Fibroblast of villous mesenchyme (primary cell): Measurements from ENCODE around the gene ZNF552. TPM values are rescaled to one million over a fixed set of nuclear protein-coding genes. Genes with fewer than 3 reads are reported as not detected.

ENCODE experiments used
- DNase-seq: peaks from one replicate; pipeline ENCODE4 v3.0.0-alpha.2; 2010; ENCODE audit warnings: low read depth
- H3K4me3 ChIP-seq: 2 replicates; pipeline ENCODE4 v1.5.1; 2011; ENCODE audit warnings: low read depth, mild to moderate bottlenecking, low read length
- total RNA-seq: library from RNA; depleted of rRNA; stranded (reverse); fragments of >200 nt; gene quantifications from 2 replicates; pipeline ENCODE4 v1.2.3, GENCODE V29; 2012
- TF ChIP-seq, protein P1 (sequence below): IDR thresholded peaks from 2 replicates; pipeline ENCODE4 v1.5.1; 2012; ENCODE audit warnings: low read depth, mild to moderate bottlenecking, low read length; ENCODE audit not compliant: insufficient read depth

Gene ZNF552
- total RNA-seq, 1 donor: 12.1 TPM

DNA sequence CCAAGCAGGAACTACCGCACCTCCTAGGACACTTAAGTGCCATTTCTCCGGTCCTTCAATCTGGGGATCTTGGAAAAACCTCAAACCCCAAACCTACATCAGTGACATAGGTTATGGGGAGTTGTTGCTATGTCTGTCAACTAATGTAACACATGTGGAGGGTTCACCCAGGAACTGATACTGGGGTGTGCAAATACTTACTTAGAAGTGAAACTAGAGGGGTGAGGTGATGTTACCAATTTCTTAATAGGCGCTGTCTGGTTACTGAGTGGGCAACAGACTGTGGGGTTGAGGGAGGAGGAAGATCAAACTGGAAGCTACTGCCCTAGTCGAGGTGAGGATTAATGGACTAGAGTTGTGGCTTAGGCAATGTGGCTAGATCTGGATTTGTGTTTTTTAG is 43.3 kb downstream of the ZNF552 start:
- DNase-seq: no peak
- TF ChIP-seq, protein P1, sequence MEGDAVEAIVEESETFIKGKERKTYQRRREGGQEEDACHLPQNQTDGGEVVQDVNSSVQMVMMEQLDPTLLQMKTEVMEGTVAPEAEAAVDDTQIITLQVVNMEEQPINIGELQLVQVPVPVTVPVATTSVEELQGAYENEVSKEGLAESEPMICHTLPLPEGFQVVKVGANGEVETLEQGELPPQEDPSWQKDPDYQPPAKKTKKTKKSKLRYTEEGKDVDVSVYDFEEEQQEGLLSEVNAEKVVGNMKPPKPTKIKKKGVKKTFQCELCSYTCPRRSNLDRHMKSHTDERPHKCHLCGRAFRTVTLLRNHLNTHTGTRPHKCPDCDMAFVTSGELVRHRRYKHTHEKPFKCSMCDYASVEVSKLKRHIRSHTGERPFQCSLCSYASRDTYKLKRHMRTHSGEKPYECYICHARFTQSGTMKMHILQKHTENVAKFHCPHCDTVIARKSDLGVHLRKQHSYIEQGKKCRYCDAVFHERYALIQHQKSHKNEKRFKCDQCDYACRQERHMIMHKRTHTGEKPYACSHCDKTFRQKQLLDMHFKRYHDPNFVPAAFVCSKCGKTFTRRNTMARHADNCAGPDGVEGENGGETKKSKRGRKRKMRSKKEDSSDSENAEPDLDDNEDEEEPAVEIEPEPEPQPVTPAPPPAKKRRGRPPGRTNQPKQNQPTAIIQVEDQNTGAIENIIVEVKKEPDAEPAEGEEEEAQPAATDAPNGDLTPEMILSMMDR: no peak
- no peak overlapping the region for H3K4me3 ChIP-seq

DNA sequence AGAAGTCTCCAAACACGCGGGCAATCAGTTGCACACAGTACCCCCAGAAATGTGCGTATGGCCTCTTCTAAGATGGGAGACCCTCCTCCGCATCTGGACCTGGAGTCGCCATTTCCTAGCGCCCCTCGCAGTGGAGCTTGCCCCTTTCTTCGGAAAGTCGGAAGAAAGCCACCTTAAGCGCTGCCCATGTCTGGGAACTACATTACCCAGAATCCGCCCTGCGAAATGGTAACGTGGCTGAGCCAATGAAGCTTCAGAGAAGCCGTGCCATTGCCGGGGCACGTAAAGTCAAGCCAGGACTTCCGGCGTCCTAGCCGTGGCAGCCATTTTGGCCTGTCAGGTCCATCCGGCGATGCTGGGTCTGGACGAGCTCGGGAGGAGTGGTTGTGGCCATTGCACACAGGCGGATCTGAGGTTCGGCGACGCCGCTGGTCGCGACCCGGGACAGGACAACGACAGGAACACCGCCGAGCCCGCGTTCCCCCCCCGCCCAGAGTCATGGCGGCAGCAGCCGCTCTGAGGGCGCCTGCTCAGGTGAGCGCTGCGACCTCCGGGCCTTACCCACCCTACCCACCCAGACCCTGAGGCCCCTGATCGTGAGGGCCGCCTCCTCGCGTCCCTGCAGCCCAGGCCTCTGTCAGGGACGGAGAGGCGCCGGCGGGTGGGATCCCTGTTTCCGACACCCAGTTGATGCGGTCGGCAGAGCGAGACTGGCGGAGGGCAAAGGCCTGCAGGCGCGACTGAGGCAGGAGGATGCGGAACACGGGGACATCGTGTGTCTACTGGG is 45.2 kb downstream of the ZNF552 start, which contains the start of gene ZNF586:
Gene ZNF586 (plus strand): TSS at position 332 of the 787 bp plus-strand sequence. CDS start 167 bp downstream, at position 499.
- TF ChIP-seq, protein P1: no peak
- peak; percentile 93 for DNase-seq
- H3K4me3 ChIP-seq: peak within 1 kb of the TSS; percentile 84

DNA sequence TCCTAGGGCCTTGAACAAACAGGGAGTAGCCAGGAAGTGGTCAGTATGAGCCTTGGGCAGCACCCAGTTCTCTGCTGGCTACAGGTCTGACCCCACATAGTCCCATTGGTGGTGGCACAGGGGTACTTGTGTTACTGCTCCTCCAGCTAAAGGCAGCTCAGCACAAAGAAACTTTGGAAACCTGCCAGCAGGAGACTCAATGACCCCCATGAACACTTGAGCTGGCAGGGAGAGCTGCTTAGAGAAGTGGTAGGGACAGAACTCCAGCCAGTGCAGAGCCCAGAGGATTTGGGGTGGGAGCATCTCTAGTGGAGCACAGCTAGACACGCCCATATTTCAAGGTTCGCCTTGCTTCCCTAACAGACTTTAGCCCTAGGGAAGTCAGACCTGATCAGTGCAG is 55.6 kb downstream of the ZNF552 start:
- TF ChIP-seq, protein P1: no peak
- no peak overlapping the region for H3K4me3 ChIP-seq
- no peak for DNase-seq

DNA sequence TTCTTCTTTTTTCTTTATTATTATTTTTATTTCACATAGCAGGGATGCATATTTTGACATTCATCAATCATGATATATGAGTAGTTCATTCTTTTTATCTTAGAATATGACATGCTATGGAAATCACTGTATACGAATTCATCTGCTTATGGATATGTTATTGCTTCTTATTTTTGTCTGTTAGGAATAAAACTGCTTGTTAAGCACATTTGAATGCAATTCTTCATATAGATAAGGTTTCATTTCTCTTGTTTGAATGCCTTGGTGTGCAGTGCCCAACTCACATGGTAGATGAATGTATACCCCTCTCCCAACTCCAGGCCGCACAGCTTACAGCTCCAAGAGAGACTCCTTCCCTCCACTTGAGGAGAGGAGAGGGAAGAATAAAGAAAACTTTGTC is 56.8 kb downstream of the ZNF552 start:
- DNase-seq: no peak
- no peak overlapping the region for H3K4me3 ChIP-seq
- TF ChIP-seq, protein P1: no peak

Other genes with a start within 250 kb of the ZNF552 start
- 4.5 and 6.9 TPM in 2 replicates for gene ZNF416, start 236.0 kb downstream of the ZNF552 start, total RNA-seq
- 11.3 and 12.1 TPM in 2 replicates for gene ZIK1, start 230.8 kb downstream of the ZNF552 start, total RNA-seq
- gene ZNF530, start 215.0 kb downstream of the ZNF552 start, total RNA-seq: 3.9 and 7.1 TPM in 2 replicates
- gene ZNF134, start 200.7 kb downstream of the ZNF552 start, total RNA-seq: 20.0 and 21.2 TPM in 2 replicates
- gene ZNF211, start 181.7 kb downstream of the ZNF552 start, total RNA-seq: 9.3 and 11.7 TPM in 2 replicates
- gene ZSCAN4, start 146.0 kb downstream of the ZNF552 start, total RNA-seq: not detected in 2 replicates
- 6.4 and 6.5 TPM in 2 replicates for gene ZNF551, start 132.9 kb downstream of the ZNF552 start, total RNA-seq
- 1.3 and 1.7 TPM in 2 replicates for gene ZNF154, start 105.7 kb downstream of the ZNF552 start, total RNA-seq
- 5.8 and 6.9 TPM in 2 replicates for gene ZNF671, start 87.3 kb downstream of the ZNF552 start, total RNA-seq
- gene ZNF776, start 68.1 kb downstream of the ZNF552 start, total RNA-seq: 11.9 and 14.7 TPM in 2 replicates
- 12.2 and 22.9 TPM in 2 replicates for gene ZNF586, start 45.2 kb downstream of the ZNF552 start, total RNA-seq
- gene ZNF587B, start 15.4 kb upstream of the ZNF552 start, total RNA-seq: 25.1 and 28.1 TPM in 2 replicates
- 22.2 and 29.8 TPM in 2 replicates for gene ZNF587, start 34.9 kb upstream of the ZNF552 start, total RNA-seq
- gene ZNF814, start 74.1 kb upstream of the ZNF552 start, total RNA-seq: 7.8 and 9.3 TPM in 2 replicates
- 12.2 and 19.4 TPM in 2 replicates for gene ZNF417, start 101.7 kb upstream of the ZNF552 start, total RNA-seq
- gene ZNF418, start 120.5 kb upstream of the ZNF552 start, total RNA-seq: 3.5 and 5.2 TPM in 2 replicates
- gene ZNF256, start 132.8 kb upstream of the ZNF552 start, total RNA-seq: 4.8 and 5.2 TPM in 2 replicates
- gene C19orf18, start 159.6 kb upstream of the ZNF552 start, total RNA-seq: under 0.01 and 0.32 TPM in 2 replicates
- gene ZNF606, start 187.9 kb upstream of the ZNF552 start, total RNA-seq: 13.8 and 16.8 TPM in 2 replicates
- not detected in 2 replicates for gene ZSCAN1, start 219.1 kb upstream of the ZNF552 start, total RNA-seq
- 1.6 and 4.3 TPM in 2 replicates for gene ZNF135, start 244.4 kb upstream of the ZNF552 start, total RNA-seq